Sigmoid colon (tissue), 7 donors: ENCODE data around the gene ADRB1. TPM values are rescaled to one million over a fixed set of nuclear protein-coding genes. Genes with fewer than 3 reads are reported as not detected.

ENCODE experiments used
- DNase-seq: peaks from one replicate; pipeline ENCODE4 v3.0.0-alpha.2; 2019
- H3K27ac ChIP-seq, 4 donors: fragments of 200-600 bp; sonication (generic); one replicate each; pipeline ENCODE4 v1.5.1; 2016 to 2019; ENCODE audit warnings: mild to moderate bottlenecking in 1 of 4
- H3K27me3 ChIP-seq, 3 donors: fragments of 200-600 bp; sonication (generic); one replicate each; pipeline ENCODE4 v1.5.1; 2019; ENCODE audit warnings: mild to moderate bottlenecking in 1 of 3
- H3K36me3 ChIP-seq, 4 donors: fragments of 200-600 bp; sonication (generic); one replicate each; pipeline ENCODE4 v1.5.1; 2016 to 2019
- H3K4me1 ChIP-seq, 4 donors: fragments of 200-600 bp; sonication (generic); one replicate each; pipeline ENCODE4 v1.5.1; 2017 to 2019
- H3K4me3 ChIP-seq, 4 donors: fragments of 200-600 bp; sonication (generic); one replicate each; pipeline ENCODE4 v1.5.1; 2017 to 2019; ENCODE audit warnings: mild to moderate bottlenecking in 2 of 4, moderate library complexity in 1 of 4
- H3K9me3 ChIP-seq, 4 donors: fragments of 200-600 bp in 3 of 4; sonication (generic) in 3 of 4; one replicate each; pipeline versions ENCODE4 v1.5.1 to v1.6.1; 2013 to 2019
- EP300 ChIP-seq, 4 donors: sonication (generic); formaldehyde crosslinking; IDR thresholded peaks; one replicate each; pipeline ENCODE4 v1.6.1; 2017; ENCODE audit warnings: antibody characterized with exemption in 4 of 4
- POLR2A ChIP-seq, 2 donors: fragments of 450-650 bp; IDR thresholded peaks; one replicate each; pipeline ENCODE4 v1.6.1; 2016; ENCODE audit warnings: antibody characterized with exemption in 2 of 2, mild to moderate bottlenecking in 2 of 2, moderate library complexity in 2 of 2
- POLR2AphosphoS5 ChIP-seq, 4 donors: sonication (generic); formaldehyde crosslinking; IDR thresholded peaks; one replicate each; pipeline ENCODE4 v1.6.1; 2017; ENCODE audit warnings: antibody characterized with exemption in 4 of 4
- WGBS, 2 donors: extraction: QIAGEN DNeasy Blood & Tissue Kit; methylation state at CpG; one replicate each; pipeline ENCODE4 v1.1.7; 2013; 5-methylcytosine and 5-hydroxymethylcytosine counted together
- intact Hi-C: fragments of 100-400 bp; cut with DNase I; formaldehyde crosslinking; loops from one replicate; pipeline ENCODE4 v1.15.1; 2023
- polyA plus RNA-seq, 3 donors: library from polyadenylated mRNA; stranded (reverse); fragments of 200-250 nt; gene quantifications; one replicate each; pipeline ENCODE4 v1.2.3, GENCODE V29; 2013
- total RNA-seq, 4 donors: library from RNA; depleted of rRNA; stranded (reverse); fragments of >200 nt; gene quantifications; one replicate each; pipeline ENCODE4 v1.1.0, GENCODE V29; 2016
- TF ChIP-seq, protein P1 (sequence below), 4 experiments: fragments of 450-650 bp in 3 of 4; fragments of 200-600 bp in 1 of 4; IDR thresholded peaks; one replicate each; pipeline ENCODE4 v1.5.1; 2016 to 2019; ENCODE audit warnings: antibody characterized with exemption in 4 of 4, mild to moderate bottlenecking in 3 of 4, moderate library complexity in 2 of 4
- donor health status: healthy with polysubstance abuse.
- donor health status: Bipolar disorder and iron deficiency.
- donor health status: healthy.

Gene ADRB1
- total and polyA plus RNA-seq, 7 donors = 0.23 to 34.5 (median 1.4) TPM

DNA sequence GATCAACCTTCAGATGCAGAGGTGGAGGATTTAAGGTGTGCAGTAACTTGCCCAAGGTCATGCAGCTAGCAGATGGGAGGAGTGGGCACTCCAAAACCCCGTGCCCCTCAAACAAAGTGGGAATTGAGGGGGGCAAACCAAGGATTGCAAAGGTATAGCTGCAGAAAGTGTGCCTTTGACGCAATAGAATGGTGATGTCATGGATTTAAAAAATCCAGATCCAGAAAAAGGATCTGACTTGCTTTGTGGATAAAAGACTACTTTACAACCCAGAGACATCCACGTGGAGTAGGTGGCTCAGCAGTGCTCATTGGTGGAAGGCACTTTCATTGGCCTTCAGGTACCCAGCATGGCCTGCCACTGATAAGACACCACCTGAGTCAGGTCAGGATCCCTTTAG lies 15.7 kb upstream of the ADRB1 start:
- no peak for TF ChIP-seq POLR2A (IDR thresholded peaks at IDR 0.05)
- TF ChIP-seq, protein P1, sequence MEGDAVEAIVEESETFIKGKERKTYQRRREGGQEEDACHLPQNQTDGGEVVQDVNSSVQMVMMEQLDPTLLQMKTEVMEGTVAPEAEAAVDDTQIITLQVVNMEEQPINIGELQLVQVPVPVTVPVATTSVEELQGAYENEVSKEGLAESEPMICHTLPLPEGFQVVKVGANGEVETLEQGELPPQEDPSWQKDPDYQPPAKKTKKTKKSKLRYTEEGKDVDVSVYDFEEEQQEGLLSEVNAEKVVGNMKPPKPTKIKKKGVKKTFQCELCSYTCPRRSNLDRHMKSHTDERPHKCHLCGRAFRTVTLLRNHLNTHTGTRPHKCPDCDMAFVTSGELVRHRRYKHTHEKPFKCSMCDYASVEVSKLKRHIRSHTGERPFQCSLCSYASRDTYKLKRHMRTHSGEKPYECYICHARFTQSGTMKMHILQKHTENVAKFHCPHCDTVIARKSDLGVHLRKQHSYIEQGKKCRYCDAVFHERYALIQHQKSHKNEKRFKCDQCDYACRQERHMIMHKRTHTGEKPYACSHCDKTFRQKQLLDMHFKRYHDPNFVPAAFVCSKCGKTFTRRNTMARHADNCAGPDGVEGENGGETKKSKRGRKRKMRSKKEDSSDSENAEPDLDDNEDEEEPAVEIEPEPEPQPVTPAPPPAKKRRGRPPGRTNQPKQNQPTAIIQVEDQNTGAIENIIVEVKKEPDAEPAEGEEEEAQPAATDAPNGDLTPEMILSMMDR (IDR thresholded peaks at IDR 0.05) = no peak
- no peak for TF ChIP-seq EP300 (IDR thresholded peaks at IDR 0.05)
- TF ChIP-seq POLR2AphosphoS5 (IDR thresholded peaks at IDR 0.05) = no peak
- H3K4me3 ChIP-seq = no peak overlapping the region
- WGBS, 2 donors = 83 to 88% methylated on average over 3 of the region's 3 CpGs
- DNase-seq = no peak
- H3K4me1 ChIP-seq = peaks cover 0 to 8% (median 2%) of the 10 kb centered on the region in 4 donors
- no peaks in the 10 kb centered on the region for H3K27me3 ChIP-seq
- H3K9me3 ChIP-seq = no peaks in the 10 kb centered on the region
- no peak overlapping the region for H3K27ac ChIP-seq
- H3K36me3 ChIP-seq = no peaks in the 10 kb centered on the region
- intact Hi-C loops = no loop called here

DNA sequence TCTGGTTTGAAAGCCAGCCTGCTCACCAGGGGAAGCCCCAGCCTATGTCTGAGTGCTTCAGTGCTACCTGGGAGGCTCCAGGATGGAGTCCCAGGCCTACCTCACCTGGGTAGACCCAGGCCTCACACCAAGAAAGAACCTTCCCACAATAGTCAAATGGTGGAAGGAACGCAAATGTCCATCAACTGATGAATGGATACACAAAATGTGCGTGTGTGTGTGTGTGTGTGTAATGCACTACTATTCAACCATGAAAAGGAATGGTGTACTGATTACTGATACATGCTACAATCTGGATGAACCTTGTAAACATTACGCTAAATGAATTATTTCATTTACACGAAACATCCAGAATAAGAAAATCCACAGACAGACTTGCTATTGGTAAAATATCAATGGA lies 15.2 kb upstream of the ADRB1 start:
- H3K4me1 ChIP-seq = peaks cover 0 to 8% (median 0%) of the 10 kb centered on the region in 4 donors
- 96 to 97% methylated on average over 4 of the region's 4 CpGs for WGBS, 2 donors
- no peaks in the 10 kb centered on the region for H3K27me3 ChIP-seq
- no peak overlapping the region for H3K27ac ChIP-seq
- TF ChIP-seq POLR2A (IDR thresholded peaks at IDR 0.05) (no peak), EP300 (IDR thresholded peaks at IDR 0.05) (no peak), POLR2AphosphoS5 (IDR thresholded peaks at IDR 0.05) (no peak)
- TF ChIP-seq, protein P1 (IDR thresholded peaks at IDR 0.05) = no peak
- DNase-seq = no peak
- H3K9me3 ChIP-seq = no peaks in the 10 kb centered on the region
- no peak overlapping the region for H3K4me3 ChIP-seq
- H3K36me3 ChIP-seq = no peaks in the 10 kb centered on the region
- intact Hi-C loops = no loop called here

DNA sequence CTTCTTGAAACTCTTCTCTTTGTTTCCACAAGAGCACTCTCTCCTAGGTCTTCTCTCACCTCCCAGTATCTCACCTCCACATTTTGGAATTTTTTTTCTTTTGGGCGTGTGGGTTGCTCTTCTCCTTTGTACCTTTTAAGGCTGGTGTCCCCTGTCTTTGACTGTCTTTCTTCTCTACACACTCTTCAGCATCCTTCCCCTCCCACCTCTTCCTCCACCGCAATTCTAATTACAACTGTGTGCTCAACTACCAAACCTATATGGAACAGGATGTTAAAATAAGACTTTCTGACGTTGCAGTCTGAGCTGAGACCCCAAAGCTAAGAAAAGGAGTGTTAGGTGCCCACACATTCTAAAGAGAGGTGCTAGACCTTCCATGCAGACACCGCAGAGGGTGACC lies 14.0 kb upstream of the ADRB1 start:
- Histone ChIP-seq H3K27me3 (no peaks in the 10 kb centered on the region), H3K4me3 (no peak overlapping the region), H3K9me3 (no peaks in the 10 kb centered on the region), H3K36me3 (no peaks in the 10 kb centered on the region), H3K4me1 (peaks cover 0 to 8% (median 0%) of the 10 kb centered on the region in 4 donors), H3K27ac (no peak overlapping the region)
- DNase-seq = no peak
- intact Hi-C loops = no loop called here
- WGBS, 2 donors = 78 to 91% methylated on average over 4 of the region's 4 CpGs
- TF ChIP-seq EP300 (IDR thresholded peaks at IDR 0.05) (no peak), POLR2AphosphoS5 (IDR thresholded peaks at IDR 0.05) (no peak), POLR2A (IDR thresholded peaks at IDR 0.05) (no peak)
- TF ChIP-seq, protein P1 (IDR thresholded peaks at IDR 0.05) = no peak

DNA sequence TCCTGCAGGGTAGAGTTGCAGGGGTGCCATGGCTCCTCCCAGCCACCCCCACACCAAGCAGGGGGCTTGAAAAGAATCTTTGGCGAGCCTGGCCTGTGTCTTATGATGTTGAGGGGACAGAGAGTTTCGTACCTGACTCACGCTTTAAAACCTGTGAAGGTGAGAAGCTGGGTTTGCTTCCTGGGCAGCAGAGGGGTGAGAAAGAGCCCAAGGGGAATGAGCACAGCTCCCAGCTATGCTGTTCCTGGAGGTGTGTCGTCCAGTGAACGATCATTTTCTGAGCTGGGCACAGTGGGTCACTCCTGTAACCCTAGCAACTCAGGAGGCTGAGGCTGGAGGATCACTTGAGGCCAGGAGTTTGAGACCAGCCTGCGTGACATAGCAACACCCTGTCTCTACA lies 13.5 kb upstream of the ADRB1 start:
- Histone ChIP-seq H3K36me3 (no peaks in the 10 kb centered on the region), H3K4me1 (peaks cover 0 to 8% (median 0%) of the 10 kb centered on the region in 4 donors), H3K27me3 (no peaks in the 10 kb centered on the region), H3K27ac (no peak overlapping the region), H3K4me3 (no peak overlapping the region), H3K9me3 (no peaks in the 10 kb centered on the region)
- intact Hi-C loops = no loop called here
- WGBS, 2 donors = 90 to 96% methylated on average over 6 of the region's 6 CpGs
- TF ChIP-seq, protein P1 (IDR thresholded peaks at IDR 0.05) = no peak
- TF ChIP-seq EP300 (IDR thresholded peaks at IDR 0.05) = no peak
- no peak for TF ChIP-seq POLR2A (IDR thresholded peaks at IDR 0.05)
- no peak for TF ChIP-seq POLR2AphosphoS5 (IDR thresholded peaks at IDR 0.05)
- DNase-seq = no peak
